Peyer's patch (tissue), 4 donors: ENCODE measurements around the gene NGDN. TPM values are rescaled to one million over a fixed set of nuclear protein-coding genes. Genes with fewer than 3 reads are reported as not detected.

Source experiments
- DNase-seq, 3 donors: peaks; one replicate each; pipeline ENCODE4 v3.0.0-alpha.2; 2017 to 2019
- H3K27ac ChIP-seq, 4 donors: fragments of 200-600 bp; sonication (generic); one replicate each; pipeline ENCODE4 v1.5.1; 2016 to 2019
- H3K27me3 ChIP-seq, 2 donors: fragments of 200-600 bp; sonication (generic); one replicate each; pipeline ENCODE4 v1.5.1; 2019
- H3K36me3 ChIP-seq, 3 donors: fragments of 200-600 bp; sonication (generic); one replicate each; pipeline ENCODE4 v1.5.1; 2016 to 2019
- H3K4me1 ChIP-seq, 4 donors: fragments of 200-600 bp; sonication (generic); one replicate each; pipeline ENCODE4 v1.5.1; 2016 to 2019
- H3K4me3 ChIP-seq, 4 donors: fragments of 200-600 bp; sonication (generic); 1 replicate in 3 of 4; 2 replicates in 1 of 4; pipeline ENCODE4 v1.5.1; 2016 to 2019; ENCODE audit warnings: mild to moderate bottlenecking in 1 of 4
- H3K9me3 ChIP-seq, 4 donors: fragments of 200-600 bp; sonication (generic); one replicate each; pipeline ENCODE4 v1.5.1; 2016 to 2019; ENCODE audit warnings: mild to moderate bottlenecking in 1 of 4
- CTCF ChIP-seq, 6 experiments: fragments of 450-650 bp in 4 of 6; fragments of 200-600 bp in 2 of 6; sonication (generic) in 1 of 6; IDR thresholded peaks; one replicate each; pipeline ENCODE4 v1.5.1; 2017 to 2019; ENCODE audit warnings: antibody characterized with exemption in 6 of 6, mild to moderate bottlenecking in 3 of 6, moderate library complexity in 1 of 6
- POLR2A ChIP-seq, 2 donors: fragments of 450-650 bp; IDR thresholded peaks; one replicate each; pipeline ENCODE4 v1.5.1; 2017; ENCODE audit warnings: antibody characterized with exemption in 2 of 2, mild to moderate bottlenecking in 2 of 2, moderate library complexity in 2 of 2
- total RNA-seq, 4 donors: library from RNA; depleted of rRNA; stranded (reverse); fragments of >200 nt; gene quantifications; one replicate each; pipeline ENCODE4 v1.1.0, GENCODE V29; 2016

The NGDN gene
- total RNA-seq, 4 donors from 2014 or later: 25.5 to 61.9 (median 35.4) TPM

- Histone ChIP-seq H3K27me3 (no peaks in the 10 kb centered on the region), H3K36me3 (no peaks in the 10 kb centered on the region), H3K27ac (no peak overlapping the region), H3K9me3 (no peaks in the 10 kb centered on the region), H3K4me1 (no peaks in the 10 kb centered on the region), H3K4me3 (no peak overlapping the region)
- TF ChIP-seq CTCF (IDR thresholded peaks at IDR 0.05) (no peak), POLR2A (IDR thresholded peaks at IDR 0.05) (no peak)
- DNase-seq: no peak
Observed at GRCh38 chr14:23512156-23512555, 42.7 kb downstream of the NGDN start.

- no peak for DNase-seq
- no peak overlapping the region for H3K4me3 ChIP-seq
- TF ChIP-seq CTCF (IDR thresholded peaks at IDR 0.05) (no peak), POLR2A (IDR thresholded peaks at IDR 0.05) (no peak)
- H3K9me3 ChIP-seq: no peaks in the 10 kb centered on the region
- H3K36me3 ChIP-seq: no peaks in the 10 kb centered on the region
- H3K27me3 ChIP-seq: no peaks in the 10 kb centered on the region
- H3K27ac ChIP-seq: no peak overlapping the region
- no peaks in the 10 kb centered on the region for H3K4me1 ChIP-seq
Observed at GRCh38 chr14:23513005-23513817, 43.7 kb downstream of the NGDN start.

- H3K4me3 ChIP-seq: no peak overlapping the region
- H3K36me3 ChIP-seq: no peaks in the 10 kb centered on the region
- TF ChIP-seq CTCF (IDR thresholded peaks at IDR 0.05) (no peak), POLR2A (IDR thresholded peaks at IDR 0.05) (no peak)
- no peaks in the 10 kb centered on the region for H3K4me1 ChIP-seq
- no peak for DNase-seq
- no peak overlapping the region for H3K27ac ChIP-seq
- H3K9me3 ChIP-seq: no peaks in the 10 kb centered on the region
- no peaks in the 10 kb centered on the region for H3K27me3 ChIP-seq
Observed at GRCh38 chr14:23513818-23514643, 44.5 kb downstream of the NGDN start.

- no peak for TF ChIP-seq CTCF (IDR thresholded peaks at IDR 0.05)
- no peak for TF ChIP-seq POLR2A (IDR thresholded peaks at IDR 0.05)
- no peaks in the 10 kb centered on the region for H3K9me3 ChIP-seq
- no peaks in the 10 kb centered on the region for H3K36me3 ChIP-seq
- no peak overlapping the region for H3K27ac ChIP-seq
- no peaks in the 10 kb centered on the region for H3K4me1 ChIP-seq
- no peak overlapping the region for H3K4me3 ChIP-seq
- H3K27me3 ChIP-seq: no peaks in the 10 kb centered on the region
- DNase-seq: no peak
Observed at GRCh38 chr14:23514644-23514957, 45.1 kb downstream of the NGDN start.

GRCh38 chr14:23517650-23518326 is 48.3 kb downstream of the NGDN start:
- Histone ChIP-seq H3K4me3 (no peak overlapping the region), H3K27me3 (no peaks in the 10 kb centered on the region), H3K9me3 (no peaks in the 10 kb centered on the region), H3K36me3 (no peaks in the 10 kb centered on the region), H3K27ac (no peak overlapping the region), H3K4me1 (no peaks in the 10 kb centered on the region)
- no peak for TF ChIP-seq POLR2A (IDR thresholded peaks at IDR 0.05)
- TF ChIP-seq CTCF (IDR thresholded peaks at IDR 0.05): no peak
- DNase-seq: no peak
